ENCODE measurements around the gene FAT3. TPM values are rescaled to one million over a fixed set of nuclear protein-coding genes. Genes with fewer than 3 reads are reported as not detected.

Gene FAT3
- polyA plus RNA-seq, 1 donor from 2014 or later = 54.0 TPM

GRCh38 chr11:92219476-92219875 lies 5.1 kb upstream of the FAT3 start:
- H3K9me2 ChIP-seq (ENCODE audit: insufficient read depth, low read length) = no peaks in the 10 kb centered on the region
- no peaks in the 10 kb centered on the region for H4K20me1 ChIP-seq (ENCODE audit: insufficient read depth)
- H3K36me3 ChIP-seq (ENCODE audit: insufficient read depth, low read length) = no peaks in the 10 kb centered on the region
- no peak overlapping the region for H2AFZ ChIP-seq (ENCODE audit: low read depth, low read length)
- no peaks in the 10 kb centered on the region for H3K79me2 ChIP-seq (replicated peaks; ENCODE audit: insufficient read depth, low read length)
- TF ChIP-seq EZH2 (IDR thresholded peaks at IDR 0.05; ENCODE audit: borderline replicate concordance, insufficient read depth, low read length, poor library complexity, severe bottlenecking) (no peak), EP300 (conservative IDR thresholded peaks at IDR 0.05; ENCODE audit: poor library complexity, severe bottlenecking) (no peak), MXI1 (conservative IDR thresholded peaks at IDR 0.05; ENCODE audit: poor library complexity, severe bottlenecking) (no peak), RAD21 (conservative IDR thresholded peaks at IDR 0.05) (no peak), POLR2AphosphoS5 (IDR thresholded peaks at IDR 0.05) (no peak), TAF1 (IDR thresholded peaks at IDR 0.05; ENCODE audit: low read depth) (no peak), REST (IDR thresholded peaks at IDR 0.05; ENCODE audit: borderline replicate concordance) (no peak), CTCF (IDR thresholded peaks at IDR 0.05; ENCODE audit: poor library complexity, severe bottlenecking) (no peak), SMC3 (conservative IDR thresholded peaks at IDR 0.05; ENCODE audit: poor library complexity) (no peak)
- H3K9me3 ChIP-seq (ENCODE audit: low read length) = no peaks in the 10 kb centered on the region
- H3K27me3 ChIP-seq (ENCODE audit: insufficient read depth, low read depth, low read length) = no peaks in the 10 kb centered on the region
- H3K4me2 ChIP-seq (ENCODE audit: low read length) = no peak overlapping the region
- H3F3A ChIP-seq (ENCODE audit: insufficient read depth, low read length, poor library complexity, severe bottlenecking) = no peaks in the 10 kb centered on the region
- H3K27ac ChIP-seq (ENCODE audit: low read length) = no peak overlapping the region
- H3K9ac ChIP-seq (ENCODE audit: low read length) = no peak overlapping the region
- H3K4me3 ChIP-seq (ENCODE audit: low read length) = no peak overlapping the region

GRCh38 chr11:92222701-92223100 lies 1.9 kb upstream of the FAT3 start:
- H3F3A ChIP-seq (ENCODE audit: insufficient read depth, low read length, poor library complexity, severe bottlenecking) = peaks cover 2% of the 10 kb centered on the region
- H3K27ac ChIP-seq (ENCODE audit: low read length) = no peak overlapping the region
- H2AFZ ChIP-seq (ENCODE audit: low read depth, low read length) = no peak overlapping the region
- H3K9me3 ChIP-seq (ENCODE audit: low read length) = no peaks in the 10 kb centered on the region
- H3K27me3 ChIP-seq (ENCODE audit: insufficient read depth, low read depth, low read length) = no peaks in the 10 kb centered on the region
- no peak overlapping the region for H3K4me2 ChIP-seq (ENCODE audit: low read length)
- no peaks in the 10 kb centered on the region for H3K36me3 ChIP-seq (ENCODE audit: insufficient read depth, low read length)
- no peak overlapping the region for H3K9ac ChIP-seq (ENCODE audit: low read length)
- peaks cover 9% of the 10 kb centered on the region for H3K79me2 ChIP-seq (replicated peaks; ENCODE audit: insufficient read depth, low read length)
- no peak overlapping the region for H3K4me3 ChIP-seq (ENCODE audit: low read length)
- no peaks in the 10 kb centered on the region for H3K9me2 ChIP-seq (ENCODE audit: insufficient read depth, low read length)
- H4K20me1 ChIP-seq (ENCODE audit: insufficient read depth) = no peaks in the 10 kb centered on the region
- TF ChIP-seq EP300 (conservative IDR thresholded peaks at IDR 0.05; ENCODE audit: poor library complexity, severe bottlenecking) = no peak
- no peak for TF ChIP-seq REST (IDR thresholded peaks at IDR 0.05; ENCODE audit: borderline replicate concordance)
- TF ChIP-seq CTCF (IDR thresholded peaks at IDR 0.05; ENCODE audit: poor library complexity, severe bottlenecking) = no peak
- TF ChIP-seq EZH2 (IDR thresholded peaks at IDR 0.05; ENCODE audit: borderline replicate concordance, insufficient read depth, low read length, poor library complexity, severe bottlenecking) = no peak
- TF ChIP-seq RAD21 (conservative IDR thresholded peaks at IDR 0.05) = no peak
- no peak for TF ChIP-seq MXI1 (conservative IDR thresholded peaks at IDR 0.05; ENCODE audit: poor library complexity, severe bottlenecking)
- TF ChIP-seq SMC3 (conservative IDR thresholded peaks at IDR 0.05; ENCODE audit: poor library complexity) = no peak
- no peak for TF ChIP-seq TAF1 (IDR thresholded peaks at IDR 0.05; ENCODE audit: low read depth)
- no peak for TF ChIP-seq POLR2AphosphoS5 (IDR thresholded peaks at IDR 0.05)

Measured in neural cell (in vitro differentiated cells).